Activated CD8-positive, alpha-beta memory T cell treated with anti-CD3 and anti-CD28 coated beads, Interleukin-2, amount 50 U/mL, for 24 hours (primary cell): ENCODE measurements around the gene DONSON.

Source experiments
- DNase-seq: peaks from one replicate; pipeline ENCODE4 v3.0.0-alpha.2; 2020; ENCODE audit errors: extremely low read depth

DONSON gene

DNA sequence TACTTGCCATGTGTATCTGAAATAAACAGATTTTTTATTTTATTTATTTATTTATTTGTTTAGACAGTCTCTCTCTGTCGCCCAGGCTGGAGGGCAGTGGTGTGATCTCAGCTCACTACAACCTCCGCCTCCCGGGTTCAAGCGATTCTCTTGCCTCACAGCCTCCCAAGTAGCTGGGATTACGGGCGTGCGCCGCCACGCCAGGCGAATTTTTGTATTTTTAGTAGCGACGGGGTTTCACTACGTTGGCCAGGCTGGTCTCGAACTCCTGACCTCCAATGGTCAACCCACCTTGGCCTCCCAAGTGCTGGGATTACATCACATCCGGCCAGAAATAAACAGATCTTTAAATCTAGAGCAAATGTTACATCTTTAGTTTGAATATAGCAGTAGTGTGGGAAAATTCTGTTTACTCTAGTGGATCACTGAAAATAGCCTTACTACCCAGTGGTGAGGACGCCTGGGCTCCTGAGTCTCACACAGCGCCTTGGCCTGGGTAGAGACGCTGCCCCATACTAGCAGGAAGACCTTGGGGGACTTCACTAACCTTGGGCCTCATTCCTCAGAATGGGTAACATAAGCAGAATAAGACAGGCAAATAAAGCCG is 47.3 kb downstream of the DONSON start:
- no peak for DNase-seq

DNA sequence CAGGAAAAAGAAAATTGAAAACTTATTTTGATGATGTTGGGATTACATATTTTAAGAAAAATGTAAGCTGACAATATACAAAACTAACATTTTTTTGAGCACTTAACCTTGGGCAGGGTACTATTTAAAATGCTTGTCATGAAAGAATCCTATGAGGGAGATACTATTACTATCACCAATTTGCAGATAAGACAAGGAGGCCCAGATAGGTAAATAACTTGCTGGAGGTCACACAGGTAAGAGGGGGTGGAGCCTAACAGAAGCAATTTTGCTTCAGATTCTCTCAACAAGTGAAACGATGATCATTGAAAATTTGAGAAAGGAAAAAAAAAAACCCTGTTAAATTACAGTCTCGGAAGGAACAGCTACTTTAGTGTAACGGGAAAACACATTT is 47.8 kb downstream of the DONSON start:
- DNase-seq, result no peak

DNA sequence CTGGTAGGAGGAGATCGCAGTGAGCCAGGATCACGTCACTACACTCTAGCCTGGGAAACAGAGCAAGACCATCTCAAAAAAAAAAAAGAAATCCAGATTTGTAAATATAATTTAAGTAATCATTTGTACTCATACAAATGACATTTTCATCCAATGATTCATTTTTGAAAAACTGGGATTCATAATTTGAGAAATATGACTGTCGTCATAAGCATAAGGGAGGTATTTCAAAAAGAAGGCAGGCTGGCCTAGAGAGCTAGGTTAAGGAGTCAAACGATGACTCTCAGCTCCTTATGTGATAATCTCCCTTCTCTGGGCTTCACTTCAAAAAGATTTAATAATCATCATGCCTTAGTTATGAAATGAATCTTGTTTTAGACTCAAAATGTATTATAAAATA is 48.9 kb downstream of the DONSON start:
- DNase-seq, result no peak

DNA sequence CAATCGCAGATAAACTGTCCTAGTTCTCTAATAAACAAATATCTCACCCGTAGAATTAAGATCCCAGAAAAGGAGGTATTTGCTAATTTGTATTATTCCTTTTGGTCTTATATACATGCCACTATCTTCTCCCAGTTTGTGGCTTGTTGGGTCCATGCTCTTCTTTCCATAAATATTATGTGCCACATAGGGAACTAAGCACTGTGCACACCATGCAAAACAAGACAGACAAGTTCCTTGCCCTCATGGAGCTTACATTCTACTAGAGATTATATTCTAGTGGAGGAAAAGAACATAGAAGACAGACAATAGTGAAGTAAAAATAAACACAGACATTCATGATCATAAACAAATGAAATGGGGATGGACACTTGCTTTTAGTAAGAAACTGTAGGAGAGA is 51.3 kb downstream of the DONSON start:
- DNase-seq, result no peak

DNA sequence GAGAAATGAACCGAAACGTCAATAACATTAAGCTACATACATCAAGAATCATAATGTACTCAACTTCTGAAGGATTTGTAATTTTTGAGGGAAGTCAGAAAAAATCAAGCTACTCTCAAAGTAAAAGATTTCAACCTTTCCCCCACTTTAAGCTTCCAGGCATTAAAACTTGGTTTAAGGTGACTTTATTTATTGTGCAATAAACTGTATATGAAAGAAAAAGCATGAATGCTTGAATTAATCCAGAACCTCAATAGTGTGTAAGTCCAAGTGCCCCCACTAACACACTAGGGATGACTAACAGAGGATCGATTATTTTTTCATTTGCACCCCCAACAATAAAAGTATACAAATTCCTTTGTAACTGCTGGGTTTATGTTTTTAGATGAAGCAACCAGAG is 57.5 kb downstream of the DONSON start:
- DNase-seq, result no peak
